HCT116 (cell line): ENCODE data around the gene PKMYT1. TPM values are rescaled to one million over a fixed set of nuclear protein-coding genes. Genes with fewer than 3 reads are reported as not detected.
A peak's percentile ranks its signal among the peaks of the same experiment; 100 is the strongest.

ENCODE experiments used
- ATAC-seq: fragments of 200-7000 bp; cut with Tn5 transposase; 2 replicates; pipeline ENCODE4 v1.9.1; 2020; ENCODE audit warnings: mild to moderate bottlenecking, moderate library complexity
- BruUV-seq: library from RNA; stranded (reverse); fragments of 400-500 nt; replicated peaks from 2 replicates; lab custom pipeline; 2021; lab: Mats Ljungman, UMichigan
- CTCF ChIA-PET: fragments of 300-600 bp; sonication (Branson Sonifier 250); formaldehyde crosslinking; loops from one replicate; lab custom pipeline; 2021; ENCODE audit warnings: antibody characterized with exemption; lab: Charles Lee
- POLR2A ChIA-PET: fragments of 300-600, 350-600 bp; sonication (Branson Sonifier 250); formaldehyde crosslinking; loops from one replicate; lab custom pipeline; 2021; ENCODE audit warnings: antibody characterized with exemption; lab: Charles Lee
- RAD21 ChIA-PET, 2 experiments: fragments of 300-600 bp; sonication (Branson Sonifier 250); formaldehyde crosslinking; loops; one replicate each; lab custom pipeline; 2023; ENCODE audit warnings: low total read pairs in 2 of 2; ENCODE audit not compliant: uncharacterized antibody in 2 of 2, unreplicated experiment in 2 of 2, low non-redundant PET in 1 of 2; lab: Charles Lee
- DNase-seq: peaks from one replicate; pipeline ENCODE4 v3.0.0-alpha.2; 2010; ENCODE audit warnings: low read depth, low spot score
- H2AFZ ChIP-seq: fragments of 200-600 bp; shearing (Covaris generic), sonication (generic); 2 replicates; pipeline ENCODE4 v1.6.1; 2017; ENCODE audit warnings: low read depth, mixed run types, mixed read lengths, antibody characterized with exemption, low read length; ENCODE audit not compliant: poor library complexity, severe bottlenecking
- H3K27ac ChIP-seq: 2 replicates; pipeline ENCODE4 v1.5.1; 2012; ENCODE audit warnings: low read depth, low read length
- H3K27me3 ChIP-seq: fragments of 200-600 bp; sonication (generic); 2 replicates; pipeline ENCODE4 v1.6.1; 2016; ENCODE audit warnings: mixed run types, low read length, mixed read lengths; ENCODE audit not compliant: insufficient read depth
- H3K36me3 ChIP-seq, 2 experiments: fragments of 200-500 bp in 1 of 2; fragments of 200-600 bp in 1 of 2; sonication (Bioruptor generic) in 1 of 2; sonication (generic) in 1 of 2; 2 replicates each; pipeline versions ENCODE4 v1.5.1 to v1.6.1; 2014 to 2016; ENCODE audit warnings: low read length in 2 of 2, inconsistent platforms in 1 of 2, mixed read lengths in 1 of 2, mixed run types in 1 of 2; ENCODE audit not compliant: insufficient read depth in 2 of 2, control insufficient read depth in 1 of 2
- H3K4me1 ChIP-seq, 2 experiments: fragments of 200-600 bp in 1 of 2; sonication (generic) in 1 of 2; 2 replicates each; pipeline versions ENCODE4 v1.5.1 to v1.6.1; 2012 to 2017; ENCODE audit warnings: low read length in 2 of 2, inconsistent platforms in 1 of 2, mild to moderate bottlenecking in 1 of 2, mixed read lengths in 1 of 2, mixed run types in 1 of 2, moderate library complexity in 1 of 2; ENCODE audit not compliant: insufficient read depth in 2 of 2, control insufficient read depth in 1 of 2
- H3K4me2 ChIP-seq: fragments of 200-600 bp; sonication (generic); 2 replicates; pipeline ENCODE4 v1.6.1; 2017; ENCODE audit warnings: mixed run types, low read length, mixed read lengths
- H3K4me3 ChIP-seq, 2 experiments: fragments of 200-600 bp in 1 of 2; sonication (generic) in 1 of 2; replicated peaks in 1 of 2; 2 replicates each; pipeline ENCODE4 v1.5.1; 2011 to 2016; ENCODE audit warnings: low read length in 2 of 2, control low read depth in 1 of 2, low read depth in 1 of 2, mild to moderate bottlenecking in 1 of 2, mixed read lengths in 1 of 2, mixed run types in 1 of 2
- H3K79me2 ChIP-seq: fragments of 200-600 bp; sonication (generic); 2 replicates; pipeline ENCODE4 v1.6.1; 2017; ENCODE audit warnings: mild to moderate bottlenecking, mixed run types, low read length, moderate library complexity, mixed read lengths; ENCODE audit not compliant: insufficient read depth
- H3K9ac ChIP-seq: fragments of 200-600 bp; sonication (generic); 2 replicates; pipeline ENCODE4 v1.6.1; 2016; ENCODE audit warnings: low read length, mixed read lengths
- H3K9me2 ChIP-seq: fragments of 200-600 bp; sonication (generic), shearing (Covaris generic); 2 replicates; pipeline ENCODE4 v1.6.1; 2017; ENCODE audit warnings: mixed run types, mild to moderate bottlenecking, moderate library complexity; ENCODE audit not compliant: insufficient read depth
- H3K9me3 ChIP-seq, 2 experiments: fragments of 200-500 bp in 1 of 2; fragments of 200-600 bp in 1 of 2; sonication (Bioruptor generic) in 1 of 2; sonication (generic) in 1 of 2; 2 replicates each; pipeline ENCODE4 v1.6.1; 2014 to 2017; ENCODE audit warnings: low read length in 2 of 2, mixed read lengths in 2 of 2, inconsistent platforms in 1 of 2, low read depth in 1 of 2, mild to moderate bottlenecking in 1 of 2, mixed run types in 1 of 2, moderate library complexity in 1 of 2; ENCODE audit not compliant: control insufficient read depth in 1 of 2, insufficient read depth in 1 of 2
- H4K20me1 ChIP-seq: fragments of 200-600 bp; sonication (generic), shearing (Covaris generic); 2 replicates; pipeline ENCODE4 v1.6.1; 2017; ENCODE audit warnings: mixed run types, mild to moderate bottlenecking, moderate library complexity; ENCODE audit not compliant: insufficient read depth
- CBX3 ChIP-seq: IDR thresholded peaks from 2 replicates; pipeline ENCODE4 v1.6.1; 2012; ENCODE audit warnings: low read depth
- CEBPB ChIP-seq: IDR thresholded peaks from 2 replicates; pipeline ENCODE4 v1.6.1; 2012; ENCODE audit warnings: low read depth
- EGR1 ChIP-seq: IDR thresholded peaks from 2 replicates; pipeline ENCODE4 v1.6.1; 2012; ENCODE audit warnings: low read depth
- ELF1 ChIP-seq: IDR thresholded peaks from 2 replicates; pipeline ENCODE4 v1.6.1; 2012; ENCODE audit warnings: low read depth, borderline replicate concordance
- EZH2 ChIP-seq: fragments of 200-600 bp; sonication (generic); IDR thresholded peaks from 2 replicates; pipeline ENCODE4 v1.6.1; 2017; ENCODE audit warnings: antibody characterized with exemption, mixed run types
- EZH2phosphoT487 ChIP-seq: fragments of 200-600 bp; IDR thresholded peaks from 2 replicates; pipeline ENCODE4 v1.6.1; 2018; ENCODE audit warnings: antibody characterized with exemption, borderline replicate concordance
- FOSL1 ChIP-seq: IDR thresholded peaks from 2 replicates; pipeline ENCODE4 v1.6.1; 2012; ENCODE audit warnings: low read depth
- JUND ChIP-seq: IDR thresholded peaks from 2 replicates; pipeline ENCODE4 v1.6.1; 2012
- POLR2A ChIP-seq: IDR thresholded peaks from 2 replicates; pipeline ENCODE4 v1.7.0; 2011; ENCODE audit warnings: borderline replicate concordance; ENCODE audit not compliant: insufficient read depth, insufficient read length; ENCODE audit errors: extremely low read depth
- RAD21 ChIP-seq: IDR thresholded peaks from 2 replicates; pipeline ENCODE4 v1.6.1; 2012; ENCODE audit warnings: low read depth, mild to moderate bottlenecking
- REST ChIP-seq: IDR thresholded peaks from 2 replicates; pipeline ENCODE4 v1.6.1; 2012; ENCODE audit warnings: low read depth
- SIN3A ChIP-seq: IDR thresholded peaks from 2 replicates; pipeline ENCODE4 v1.6.1; 2012; ENCODE audit warnings: low read depth
- SP1 ChIP-seq: IDR thresholded peaks from 2 replicates; pipeline ENCODE4 v1.6.1; 2012; ENCODE audit warnings: low read depth
- TCF7L2 ChIP-seq: IDR thresholded peaks from 2 replicates; pipeline ENCODE4 v1.7.0; 2011; ENCODE audit warnings: borderline replicate concordance, inconsistent platforms; ENCODE audit not compliant: insufficient read depth, insufficient read length; ENCODE audit errors: extremely low read depth
- YY1 ChIP-seq: IDR thresholded peaks from 2 replicates; pipeline ENCODE4 v1.6.1; 2011; ENCODE audit warnings: low read length, low read depth, moderate library complexity, mild to moderate bottlenecking; ENCODE audit not compliant: insufficient replicate concordance; ENCODE audit errors: extremely low read depth
- ZBTB33 ChIP-seq: IDR thresholded peaks from 2 replicates; pipeline ENCODE4 v1.6.1; 2011; ENCODE audit warnings: mild to moderate bottlenecking, low read length, moderate library complexity; ENCODE audit not compliant: insufficient replicate concordance; ENCODE audit errors: extremely low read depth
- ZNF274 ChIP-seq: fragments of 200-500 bp; sonication (Bioruptor generic); IDR thresholded peaks from 2 replicates; pipeline ENCODE4 v1.6.1; 2014; ENCODE audit warnings: mild to moderate bottlenecking, low read depth, low read length, inconsistent platforms
- intact Hi-C: fragments of 100-400 bp; cut with micrococcal nuclease; formaldehyde crosslinking; loops from 2 replicates; pipeline ENCODE4 v1.10.0; 2022
- total RNA-seq: library from RNA; stranded (reverse); gene quantifications from one replicate; pipeline ENCODE4 v1.2.1, GENCODE V29; 2021; ENCODE audit not compliant: unreplicated experiment

The PKMYT1 gene
- total RNA-seq, 1 experiment from 2014 or later, result 104 TPM

DNA sequence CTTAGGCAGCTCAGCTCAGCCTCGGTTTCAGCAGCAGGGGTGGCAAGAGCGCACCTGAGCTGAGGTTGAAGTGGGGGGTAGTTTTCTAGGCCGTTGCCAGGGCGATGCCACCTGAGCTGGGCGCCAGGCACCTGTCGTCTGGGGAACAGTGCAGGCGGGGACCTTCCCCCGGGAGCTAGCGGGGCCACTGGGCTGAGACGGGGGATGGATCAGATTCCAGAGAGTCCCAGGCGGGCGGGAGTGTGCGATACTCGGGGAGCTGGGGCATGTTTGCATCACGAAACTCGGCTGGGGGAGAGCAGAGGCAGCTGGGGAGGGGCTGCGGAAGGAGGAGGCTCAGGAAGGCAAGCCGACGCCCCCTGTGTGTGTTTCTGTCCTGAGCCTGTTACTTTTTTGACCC, 32.0 kb upstream of the PKMYT1 start:
- H3K27me3 ChIP-seq, result no peaks in the 10 kb centered on the region
- no peak overlapping the region; the same call in 1 of the 2 replicates for H3K27ac ChIP-seq
- H3K4me3 ChIP-seq, result no peak overlapping the region
- DNase-seq (no peak), ATAC-seq (no peak)
- ChIA-PET POLR2A (interaction anchor here (1.8 kb wide), 1 partner anchor 8 kb away, joined by 9 read pairs; the partner anchor contains the start of gene TNFRSF12A), RAD21 (no interaction called here), CTCF (interaction anchor here (0.7 to 1.2 kb wide), 3 partner anchors 11 to 20 kb away, joined by 3 to 5 read pairs (median 4); no protein-coding TSS in a partner anchor)
- H3K9me3 ChIP-seq, result no peaks in the 10 kb centered on the region
- H3K4me1 ChIP-seq, result peaks cover 59 to 89% of the 10 kb centered on the region in 2 experiments
- H3K4me2 ChIP-seq, result peak overlapping the region; percentile 79
- no peaks in the 10 kb centered on the region for H3K9me2 ChIP-seq
- BruUV-seq, result no TSS peak
- no peak for TF ChIP-seq ZNF274
- no peak for TF ChIP-seq EZH2
- TF ChIP-seq TCF7L2, result no peak
- no peak for TF ChIP-seq RAD21
- no peak for TF ChIP-seq FOSL1
- TF ChIP-seq SIN3A, result no peak
- TF ChIP-seq POLR2A, result no peak
- no peak for TF ChIP-seq EZH2phosphoT487
- no peak for TF ChIP-seq YY1
- TF ChIP-seq CEBPB, result no peak
- TF ChIP-seq ZBTB33, result no peak
- TF ChIP-seq JUND, result no peak
- TF ChIP-seq REST, result no peak
- no peak for TF ChIP-seq CBX3
- TF ChIP-seq SP1, result no peak
- TF ChIP-seq EGR1, result no peak
- TF ChIP-seq ELF1, result no peak
- no peak overlapping the region for H2AFZ ChIP-seq
- no peaks in the 10 kb centered on the region for H4K20me1 ChIP-seq
- H3K79me2 ChIP-seq, result no peaks in the 10 kb centered on the region
- intact Hi-C loops, result no loop called here
- no peak overlapping the region; the same call in 1 of the 2 replicates for H3K9ac ChIP-seq
- no peaks in the 10 kb centered on the region for H3K36me3 ChIP-seq
